ENCODE data around the gene HSH2D. TPM values are rescaled to one million over a fixed set of nuclear protein-coding genes. Genes with fewer than 3 reads are reported as not detected.

HSH2D gene
- total RNA-seq, 1 experiment from 2014 or later, result 0.49 TPM

DNA sequence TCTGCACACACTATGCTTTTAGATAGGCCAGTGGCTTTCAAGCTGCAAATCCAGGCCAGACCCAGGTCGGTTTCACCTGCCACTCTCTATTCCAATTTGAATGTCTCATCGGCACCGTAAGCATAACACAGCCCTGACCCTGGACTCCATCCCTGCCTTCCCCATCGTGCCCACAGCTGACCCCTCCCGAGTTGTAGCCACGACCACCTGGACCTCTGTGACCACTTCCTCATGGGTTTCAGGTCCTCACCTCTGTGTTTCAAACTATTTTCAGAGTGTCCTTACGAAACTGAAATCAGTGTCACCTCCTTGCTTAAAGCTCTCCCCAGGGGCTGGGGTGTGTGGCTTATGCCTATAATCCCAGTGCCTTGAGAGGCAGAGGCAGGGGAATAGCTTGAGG is 9.0 kb upstream of the HSH2D start:
- no peak for DNase-seq (ENCODE audit: unreplicated experiment)
- intact Hi-C loops (cut with micrococcal nuclease), result no loop called here
- Mint-ChIP-seq H3K4me3 (ENCODE audit: unreplicated experiment) (no peak overlapping the region), H3K27me3 (ENCODE audit: insufficient read depth, unreplicated experiment) (no peaks in the 10 kb centered on the region), H3K27ac (ENCODE audit: low read depth, unreplicated experiment) (no peak overlapping the region), H3K9me3 (ENCODE audit: unreplicated experiment) (peaks cover 12% of the 10 kb centered on the region), H3K4me1 (ENCODE audit: insufficient read depth, unreplicated experiment) (no peaks in the 10 kb centered on the region), H3K36me3 (ENCODE audit: insufficient read depth, unreplicated experiment) (peaks cover 39% of the 10 kb centered on the region)
- ChIA-PET CTCF (interaction anchor here (0.6 to 0.8 kb wide), 3 partner anchors 24 to 865 kb away, joined by 3 read pairs; no protein-coding TSS in a partner anchor), POLR2A (interaction anchor here (1.7 kb wide), 1 partner anchor 21 kb away, joined by 5 read pairs; no protein-coding TSS in a partner anchor)
- TF ChIP-seq, protein P1, sequence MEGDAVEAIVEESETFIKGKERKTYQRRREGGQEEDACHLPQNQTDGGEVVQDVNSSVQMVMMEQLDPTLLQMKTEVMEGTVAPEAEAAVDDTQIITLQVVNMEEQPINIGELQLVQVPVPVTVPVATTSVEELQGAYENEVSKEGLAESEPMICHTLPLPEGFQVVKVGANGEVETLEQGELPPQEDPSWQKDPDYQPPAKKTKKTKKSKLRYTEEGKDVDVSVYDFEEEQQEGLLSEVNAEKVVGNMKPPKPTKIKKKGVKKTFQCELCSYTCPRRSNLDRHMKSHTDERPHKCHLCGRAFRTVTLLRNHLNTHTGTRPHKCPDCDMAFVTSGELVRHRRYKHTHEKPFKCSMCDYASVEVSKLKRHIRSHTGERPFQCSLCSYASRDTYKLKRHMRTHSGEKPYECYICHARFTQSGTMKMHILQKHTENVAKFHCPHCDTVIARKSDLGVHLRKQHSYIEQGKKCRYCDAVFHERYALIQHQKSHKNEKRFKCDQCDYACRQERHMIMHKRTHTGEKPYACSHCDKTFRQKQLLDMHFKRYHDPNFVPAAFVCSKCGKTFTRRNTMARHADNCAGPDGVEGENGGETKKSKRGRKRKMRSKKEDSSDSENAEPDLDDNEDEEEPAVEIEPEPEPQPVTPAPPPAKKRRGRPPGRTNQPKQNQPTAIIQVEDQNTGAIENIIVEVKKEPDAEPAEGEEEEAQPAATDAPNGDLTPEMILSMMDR (IDR thresholded peaks at IDR 0.05; ENCODE audit: unreplicated experiment), result no peak
- BruUV-seq (replicated peaks), result no TSS peak

DNA sequence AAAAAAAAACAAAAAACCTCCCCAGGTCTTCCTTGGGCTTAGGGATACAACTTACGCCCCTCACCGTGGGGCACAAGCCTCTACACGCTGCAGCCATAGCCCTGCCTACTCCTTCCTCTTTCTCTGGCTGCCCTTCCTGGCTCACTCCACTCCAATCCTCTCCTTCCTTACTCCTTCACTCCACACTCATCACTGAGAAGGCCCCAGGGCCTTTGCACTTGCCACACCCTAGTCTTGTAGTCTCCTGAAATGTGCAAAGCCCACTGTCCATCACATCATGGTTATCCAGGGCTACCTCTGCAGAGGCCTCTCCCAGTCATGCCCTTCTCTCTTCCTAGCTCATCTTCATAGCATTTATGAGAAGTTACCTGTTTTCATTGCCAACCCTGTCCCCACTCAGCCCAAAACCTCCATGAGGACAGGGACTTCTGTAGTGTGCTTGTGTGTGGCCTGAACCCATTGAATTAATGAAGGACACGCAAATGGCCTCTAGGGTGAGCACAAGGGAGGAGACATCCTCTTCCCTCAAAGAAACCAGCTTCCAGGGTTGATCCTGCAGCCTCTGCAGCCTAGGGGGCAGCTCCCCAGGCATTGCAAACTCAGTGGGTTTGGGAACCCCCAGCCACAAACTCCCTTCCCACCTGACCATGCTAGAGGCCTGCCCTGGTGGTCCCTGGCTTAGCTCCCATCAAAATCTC is 7.9 kb upstream of the HSH2D start:
- BruUV-seq (replicated peaks), result no TSS peak
- Mint-ChIP-seq H3K4me1 (ENCODE audit: insufficient read depth, unreplicated experiment) (no peaks in the 10 kb centered on the region), H3K36me3 (ENCODE audit: insufficient read depth, unreplicated experiment) (peaks cover 31% of the 10 kb centered on the region), H3K27me3 (ENCODE audit: insufficient read depth, unreplicated experiment) (no peaks in the 10 kb centered on the region), H3K27ac (ENCODE audit: low read depth, unreplicated experiment) (no peak overlapping the region), H3K4me3 (ENCODE audit: unreplicated experiment) (no peak overlapping the region), H3K9me3 (ENCODE audit: unreplicated experiment) (peaks cover 12% of the 10 kb centered on the region)
- ChIA-PET CTCF (interaction anchor here (0.5 to 0.6 kb wide), 2 partner anchors 24 to 25 kb away, joined by 4 to 5 read pairs; partner anchors contain the start of gene RAB8A), POLR2A (no interaction called here)
- intact Hi-C loops (cut with micrococcal nuclease), result no loop called here
- DNase-seq (ENCODE audit: unreplicated experiment), result no peak
- TF ChIP-seq, protein P1 (IDR thresholded peaks at IDR 0.05; ENCODE audit: unreplicated experiment), result no peak

DNA sequence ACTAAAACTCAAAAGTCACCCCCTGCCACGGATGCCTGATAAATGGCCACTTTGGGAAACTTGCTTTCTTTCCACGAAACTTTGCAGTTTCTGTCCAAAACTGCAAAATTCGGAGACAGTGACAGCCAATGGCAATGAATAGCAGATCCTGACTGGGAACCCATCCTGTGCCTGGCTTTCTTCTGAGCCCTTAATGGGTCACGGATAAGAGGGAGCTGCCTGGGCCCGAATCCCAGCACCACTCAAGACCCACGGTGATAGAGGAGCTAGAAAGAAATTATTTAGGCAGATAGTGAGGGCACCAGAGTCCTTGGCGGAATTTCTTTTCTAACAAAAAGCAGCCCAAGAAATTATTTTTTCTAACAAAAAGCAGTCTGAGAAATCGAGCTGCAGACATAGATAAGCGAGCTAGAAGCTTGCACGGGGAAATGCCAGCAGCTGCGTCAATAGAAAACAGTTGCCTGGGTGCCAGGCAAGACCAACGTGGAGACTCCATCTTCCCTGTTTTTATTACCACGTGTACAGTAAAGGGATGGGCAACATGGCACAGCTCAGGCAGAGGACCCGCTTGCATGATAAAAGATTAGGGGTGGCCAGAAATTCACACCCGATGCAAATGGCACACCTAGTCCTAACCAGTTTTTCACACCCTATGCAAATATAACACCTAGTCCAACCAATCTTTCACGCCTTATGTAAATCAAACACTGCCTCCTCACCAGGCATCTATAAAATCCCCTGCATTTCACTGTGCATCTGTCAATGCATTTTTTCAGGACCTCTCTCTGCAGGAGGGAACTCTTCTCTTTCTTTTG is 7.1 kb upstream of the HSH2D start:
- Mint-ChIP-seq H3K4me3 (ENCODE audit: unreplicated experiment) (no peak overlapping the region), H3K27ac (ENCODE audit: low read depth, unreplicated experiment) (no peak overlapping the region), H3K9me3 (ENCODE audit: unreplicated experiment) (peaks cover 6% of the 10 kb centered on the region), H3K36me3 (ENCODE audit: insufficient read depth, unreplicated experiment) (peaks cover 25% of the 10 kb centered on the region), H3K4me1 (ENCODE audit: insufficient read depth, unreplicated experiment) (no peaks in the 10 kb centered on the region), H3K27me3 (ENCODE audit: insufficient read depth, unreplicated experiment) (no peaks in the 10 kb centered on the region)
- intact Hi-C loops (cut with micrococcal nuclease), result no loop called here
- BruUV-seq (replicated peaks), result TSS peak; percentile 7
- no peak for DNase-seq (ENCODE audit: unreplicated experiment)
- TF ChIP-seq, protein P1 (IDR thresholded peaks at IDR 0.05; ENCODE audit: unreplicated experiment), result no peak
- CTCF ChIA-PET, result interaction anchor here (0.6 kb wide), 1 partner anchor 26 kb away, joined by 4 read pairs; no protein-coding TSS in a partner anchor
- POLR2A ChIA-PET, result no interaction called here

DNA sequence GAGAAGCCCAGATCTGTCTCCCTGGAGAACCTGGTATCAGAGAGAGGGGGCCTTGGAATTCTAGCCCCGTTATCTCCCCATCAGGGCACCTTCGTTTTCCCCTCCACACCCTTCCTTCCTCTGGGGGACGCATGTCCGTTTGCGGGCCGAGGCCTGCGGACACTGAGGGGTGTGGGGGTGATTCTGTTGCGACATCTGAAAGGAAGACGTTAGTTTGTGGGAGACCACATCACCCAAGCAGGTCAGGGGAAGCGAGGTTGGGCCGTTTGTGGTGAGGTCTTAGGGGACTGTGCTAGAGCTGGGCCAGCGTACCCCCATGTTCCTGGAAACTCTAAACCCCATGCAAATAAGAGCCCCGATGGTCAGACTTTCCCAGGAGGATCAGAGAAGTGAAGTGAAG is 3.7 kb upstream of the HSH2D start:
- H3K36me3 Mint-ChIP-seq (ENCODE audit: insufficient read depth, unreplicated experiment), result no peaks in the 10 kb centered on the region
- intact Hi-C loops (cut with micrococcal nuclease), result no loop called here
- peaks cover 12% of the 10 kb centered on the region for H3K4me1 Mint-ChIP-seq (ENCODE audit: insufficient read depth, unreplicated experiment)
- no peak for DNase-seq (ENCODE audit: unreplicated experiment)
- ChIA-PET POLR2A (no interaction called here), CTCF (interaction anchor here (1.0 kb wide), 1 partner anchor 98 kb away, joined by 4 read pairs; no protein-coding TSS in a partner anchor)
- no peaks in the 10 kb centered on the region for H3K9me3 Mint-ChIP-seq (ENCODE audit: unreplicated experiment)
- TF ChIP-seq, protein P1 (IDR thresholded peaks at IDR 0.05; ENCODE audit: unreplicated experiment), result no peak
- H3K27ac Mint-ChIP-seq (ENCODE audit: low read depth, unreplicated experiment), result no peak overlapping the region
- no peak overlapping the region for H3K4me3 Mint-ChIP-seq (ENCODE audit: unreplicated experiment)
- H3K27me3 Mint-ChIP-seq (ENCODE audit: insufficient read depth, unreplicated experiment), result no peaks in the 10 kb centered on the region
- BruUV-seq (replicated peaks), result no TSS peak

Measured in MCF 10A (cell line).